ENCODE data around the gene ZNRF4. TPM values are rescaled to one million over a fixed set of nuclear protein-coding genes. Genes with fewer than 3 reads are reported as not detected.

The ZNRF4 gene
- total RNA-seq, 1 donor from 2014 or later, result not detected

DNA sequence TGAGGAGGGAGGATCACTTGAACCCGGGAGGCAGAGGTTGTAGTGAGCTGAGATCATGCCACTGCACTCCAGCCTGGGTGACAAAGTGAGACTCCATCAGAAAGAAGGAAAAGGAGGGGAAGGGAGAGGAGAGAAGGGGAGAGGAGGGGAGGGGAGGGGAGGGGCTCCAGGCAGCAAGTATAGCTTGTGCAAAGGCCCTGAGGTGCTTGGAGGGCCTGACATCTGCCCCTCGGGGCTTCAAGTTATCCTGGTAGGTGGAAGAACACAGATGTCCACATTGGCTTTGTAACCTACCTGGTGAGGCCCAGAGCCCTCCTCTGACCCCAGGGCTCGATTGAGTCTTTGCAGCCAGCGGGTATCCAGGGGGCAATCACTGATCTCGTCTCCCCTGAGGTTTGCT lies 11.5 kb upstream of the ZNRF4 start:
- DNase-seq (ENCODE audit: low spot score), result no peak

DNA sequence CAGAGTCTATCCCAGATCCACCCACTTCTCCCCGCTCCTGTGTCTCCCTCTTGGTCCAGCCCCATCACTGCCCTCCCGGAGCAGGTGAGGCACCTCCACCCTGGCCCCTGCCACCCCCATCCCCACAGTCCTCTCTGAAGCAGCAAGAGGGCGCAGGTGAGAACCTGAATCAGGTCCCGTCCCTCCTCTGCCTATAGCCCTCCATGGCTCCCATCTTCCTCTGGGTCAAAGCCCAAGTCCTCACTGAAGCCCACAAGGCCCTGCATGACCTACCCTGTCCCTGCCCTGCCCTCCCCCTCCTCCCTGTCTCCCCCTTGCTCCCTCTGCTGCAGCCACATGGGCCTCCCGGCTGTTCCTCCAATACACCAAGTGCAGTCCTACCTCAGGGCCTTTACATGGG lies 10.8 kb upstream of the ZNRF4 start:
- DNase-seq (ENCODE audit: low spot score), result no peak

GRCh38 chr19:5445071-5445470 lies 10.1 kb upstream of the ZNRF4 start:
- no peak for DNase-seq (ENCODE audit: low spot score)

GRCh38 chr19:5445561-5446055 lies 9.6 kb upstream of the ZNRF4 start:
- DNase-seq (ENCODE audit: low spot score), result no peak

DNA sequence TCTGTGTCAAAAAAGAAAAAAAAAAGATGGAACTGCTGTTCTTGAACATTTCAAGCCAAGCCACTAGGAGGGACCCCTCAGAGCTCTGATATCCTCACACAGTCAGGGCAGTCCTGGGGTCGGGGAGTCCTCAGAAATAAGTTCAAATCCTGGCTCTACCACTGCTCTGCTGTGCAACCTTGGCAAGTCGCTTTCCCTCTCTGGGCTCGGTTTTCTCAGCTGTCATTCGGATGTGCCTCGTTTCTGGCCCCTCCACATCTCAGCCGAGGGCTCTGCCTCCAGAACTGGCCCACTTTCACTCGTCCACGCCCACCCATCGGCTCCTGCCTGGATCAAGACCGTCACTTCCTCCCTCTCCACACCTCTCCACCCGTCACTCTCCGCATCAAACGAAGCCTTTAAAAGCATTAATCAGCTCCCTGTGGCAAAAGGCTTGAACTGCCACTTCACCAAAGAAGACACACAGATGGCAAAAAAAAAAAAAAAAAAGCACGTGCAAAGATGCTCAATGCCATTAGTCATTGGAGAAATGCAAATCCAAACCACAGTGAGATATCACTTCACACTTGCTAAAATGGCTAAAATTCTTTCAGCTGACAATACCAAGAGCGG lies 7.4 kb upstream of the ZNRF4 start:
- no peak for DNase-seq (ENCODE audit: low spot score)

GRCh38 chr19:5448374-5448773 lies 6.8 kb upstream of the ZNRF4 start:
- no peak for DNase-seq (ENCODE audit: low spot score)

- no peak for DNase-seq (ENCODE audit: low spot score)
Measured at GRCh38 chr19:5450482-5451126, 4.6 kb upstream of the ZNRF4 start.

DNA sequence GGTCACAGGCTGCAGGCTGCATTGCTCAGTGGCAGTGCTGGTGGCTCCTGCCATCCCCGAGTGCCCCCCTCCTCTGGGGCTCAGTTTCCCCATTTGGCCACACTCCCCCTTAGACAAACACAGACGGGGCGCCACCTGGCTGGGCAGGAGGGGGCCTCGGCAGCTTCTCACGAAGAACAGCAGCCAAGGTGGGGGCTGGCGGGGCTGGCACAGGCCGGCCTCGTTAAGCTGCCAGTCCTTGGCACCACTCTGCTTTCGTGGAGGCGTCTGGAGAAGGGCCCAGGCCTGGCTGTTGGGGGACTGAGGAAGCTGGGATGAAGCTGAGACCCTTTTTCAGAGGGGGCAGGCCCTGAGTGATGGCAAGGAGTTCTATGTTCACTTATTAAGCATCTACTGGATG lies 3.7 kb upstream of the ZNRF4 start:
- no peak for DNase-seq (ENCODE audit: low spot score)

DNA sequence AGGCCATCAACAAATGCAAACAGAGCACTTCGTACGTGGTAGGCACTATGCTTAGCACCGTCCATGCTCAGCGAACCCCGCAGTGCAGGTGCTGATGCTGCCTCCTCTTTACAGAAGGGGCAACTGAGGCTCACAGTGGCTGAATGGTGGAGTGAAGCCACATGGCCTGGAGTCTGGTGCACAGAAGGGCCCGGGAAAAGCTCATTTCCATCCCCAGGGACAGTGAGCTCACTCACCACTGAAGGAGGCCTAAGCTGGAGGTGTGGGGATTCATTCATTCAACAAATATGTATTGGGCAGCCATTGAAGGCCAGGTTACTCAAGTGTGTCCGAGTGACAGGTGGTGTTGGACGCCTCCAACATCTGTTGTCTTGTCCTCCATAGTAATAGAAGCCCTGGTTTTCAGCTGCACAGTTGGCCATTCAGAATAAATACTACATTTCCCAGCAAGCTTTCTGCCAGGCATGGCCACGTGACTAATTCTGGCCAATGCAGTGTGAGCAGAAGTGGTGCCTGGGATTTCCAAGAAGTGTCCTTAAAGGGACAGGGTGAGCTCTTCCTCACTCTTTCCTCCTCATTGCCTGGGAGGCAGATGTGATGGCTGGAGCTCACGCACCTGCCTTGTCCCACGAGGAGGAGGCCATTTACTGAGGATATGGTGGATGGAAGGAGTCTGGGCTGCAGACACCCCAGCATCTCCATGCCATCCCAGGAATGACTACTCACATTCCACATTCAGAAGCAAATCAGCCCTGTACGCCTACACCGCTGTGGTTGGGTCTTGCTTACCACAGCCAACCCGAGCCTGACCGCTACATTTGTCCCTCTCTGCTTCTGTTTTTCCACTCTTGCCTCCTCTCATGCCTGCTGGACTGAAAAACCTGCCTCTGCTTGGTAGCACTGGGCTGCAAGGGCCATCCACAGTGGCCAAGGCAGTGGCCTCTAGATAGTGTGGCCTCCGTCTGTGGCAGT lies 2.3 kb upstream of the ZNRF4 start:
- no peak for DNase-seq (ENCODE audit: low spot score)

GRCh38 chr19:5454743-5455142 lies 474 bp upstream of the ZNRF4 start:
- DNase-seq (ENCODE audit: low spot score), result no peak

GRCh38 chr19:5456130-5456840 lies 1.1 kb downstream of the ZNRF4 start:
- no peak for DNase-seq (ENCODE audit: low spot score)

DNA sequence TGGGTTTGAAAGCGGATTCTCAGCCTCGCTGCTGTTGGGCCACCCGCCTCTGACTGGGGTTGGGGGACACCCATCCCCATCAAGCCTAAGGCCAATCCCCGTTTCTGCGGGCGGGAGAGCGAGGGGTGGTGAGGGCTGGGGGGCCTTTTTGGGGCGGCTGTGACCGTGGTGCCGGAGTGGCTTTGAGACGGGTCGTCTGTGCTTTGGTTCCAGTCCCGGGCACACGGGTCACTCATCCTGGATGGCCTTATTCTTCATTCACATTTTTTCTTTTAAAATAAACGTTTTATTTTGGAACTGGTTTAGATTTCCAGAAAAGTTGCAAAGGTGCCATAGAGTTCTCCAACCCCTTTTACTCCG lies 1.6 kb downstream of the ZNRF4 start:
- DNase-seq (ENCODE audit: low spot score), result no peak

- no peak for DNase-seq (ENCODE audit: low spot score)
Measured at GRCh38 chr19:5457709-5458108, 2.5 kb downstream of the ZNRF4 start.

GRCh38 chr19:5458420-5458819 lies 3.2 kb downstream of the ZNRF4 start:
- DNase-seq (ENCODE audit: low spot score), result no peak

GRCh38 chr19:5459360-5459759 lies 4.1 kb downstream of the ZNRF4 start:
- no peak for DNase-seq (ENCODE audit: low spot score)

DNA sequence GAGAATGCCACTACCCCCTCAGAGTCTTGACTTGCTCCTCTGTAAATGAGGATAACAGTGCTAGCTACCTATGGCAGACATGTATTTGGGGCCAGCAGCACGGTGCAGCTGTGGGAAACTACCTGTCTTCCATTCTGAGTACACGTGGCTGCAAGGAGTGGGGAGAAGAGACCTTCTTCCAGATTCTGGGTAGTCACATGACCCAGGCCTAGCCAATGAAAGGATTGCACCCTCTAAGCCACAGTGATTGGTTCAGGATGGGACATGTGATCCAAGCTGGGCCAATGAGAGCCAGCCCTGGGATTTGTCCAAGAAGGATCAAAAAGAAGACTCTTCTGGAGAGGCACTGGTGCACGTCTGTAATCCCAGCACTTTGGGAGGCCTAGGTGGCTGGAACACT lies 5.5 kb downstream of the ZNRF4 start:
- no peak for DNase-seq (ENCODE audit: low spot score)

DNA sequence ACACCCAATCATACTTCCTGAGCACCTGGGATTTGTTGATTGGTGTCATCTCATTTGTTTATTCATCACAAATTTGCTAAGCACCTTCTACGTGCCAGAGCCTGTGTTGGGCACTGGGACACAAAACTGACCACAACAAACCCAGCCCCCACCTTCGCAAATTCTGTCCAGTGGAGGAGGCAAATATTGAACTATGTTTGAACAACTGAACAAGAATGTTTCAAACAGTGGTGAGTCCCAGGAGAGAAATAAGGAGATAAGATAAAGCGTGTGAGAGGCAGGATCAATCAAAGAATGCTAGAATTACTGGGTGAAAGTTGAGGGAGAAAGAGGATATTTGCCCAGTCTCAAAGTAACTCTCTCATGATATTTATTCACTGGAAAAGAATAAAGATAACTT lies 8.7 kb downstream of the ZNRF4 start:
- DNase-seq (ENCODE audit: low spot score), result no peak

DNA sequence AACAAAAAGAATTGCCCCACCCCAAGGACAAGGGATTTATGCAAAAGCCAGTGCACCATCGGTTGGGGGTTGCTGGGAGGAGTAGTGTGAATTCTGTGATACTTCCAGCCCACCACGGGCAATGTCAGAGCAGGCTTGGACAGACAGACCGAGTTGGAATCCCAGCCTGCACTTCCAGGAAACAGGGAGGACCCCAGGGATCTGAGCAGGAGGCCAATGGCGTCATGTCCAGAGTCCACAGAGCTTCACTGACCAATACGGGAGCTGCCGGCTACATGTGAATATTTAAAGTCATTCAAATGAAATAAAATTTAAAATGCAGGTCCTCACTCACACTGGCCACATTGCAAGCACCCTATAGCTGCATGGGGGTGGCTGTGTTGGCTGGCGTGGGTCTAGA lies 10.9 kb downstream of the ZNRF4 start:
- no peak for DNase-seq (ENCODE audit: low spot score)

DNA sequence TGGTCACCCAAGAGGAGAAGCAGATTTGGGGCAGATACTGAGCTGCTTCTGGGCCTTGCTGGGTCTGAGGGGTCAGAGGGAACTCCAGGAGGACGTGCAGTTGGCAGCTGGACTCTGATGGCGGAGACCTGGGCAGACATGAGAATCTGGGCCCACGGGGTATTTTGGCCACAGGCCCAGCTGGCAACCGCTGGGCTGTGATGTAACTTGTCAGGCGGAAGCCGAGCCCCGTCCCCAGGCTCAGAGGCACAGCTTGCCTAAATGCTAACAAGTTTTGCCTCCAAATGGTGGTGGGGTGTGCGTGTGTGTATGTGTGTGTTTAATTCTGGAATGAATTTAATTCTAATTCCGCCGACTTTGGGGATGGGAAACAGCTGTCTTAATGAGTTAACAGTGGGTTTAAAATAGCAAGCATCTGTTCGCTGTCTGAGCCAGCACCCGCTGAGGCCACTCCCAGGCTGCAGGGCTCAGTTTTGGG lies 11.6 kb downstream of the ZNRF4 start:
- no peak for DNase-seq (ENCODE audit: low spot score)

DNA sequence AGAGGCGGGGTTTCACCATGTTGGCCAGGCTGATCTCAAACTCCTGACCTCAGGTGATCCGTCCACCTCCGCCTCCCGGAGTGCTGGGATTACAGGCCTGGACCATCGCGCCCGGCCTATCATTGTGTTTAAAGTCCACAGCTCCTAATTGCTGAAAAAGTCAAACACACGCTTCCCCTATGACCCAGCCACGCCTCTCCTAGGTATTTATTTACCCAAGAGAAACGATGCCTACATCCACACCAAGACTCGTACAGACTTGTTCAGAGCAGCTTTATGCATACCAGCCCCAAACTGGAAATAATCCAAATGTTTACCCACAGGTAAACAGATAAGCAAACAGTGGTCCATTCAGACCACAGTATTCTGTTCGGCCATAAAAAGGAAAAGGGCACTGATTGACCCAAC lies 15.1 kb downstream of the ZNRF4 start:
- DNase-seq (ENCODE audit: low spot score), result no peak

DNA sequence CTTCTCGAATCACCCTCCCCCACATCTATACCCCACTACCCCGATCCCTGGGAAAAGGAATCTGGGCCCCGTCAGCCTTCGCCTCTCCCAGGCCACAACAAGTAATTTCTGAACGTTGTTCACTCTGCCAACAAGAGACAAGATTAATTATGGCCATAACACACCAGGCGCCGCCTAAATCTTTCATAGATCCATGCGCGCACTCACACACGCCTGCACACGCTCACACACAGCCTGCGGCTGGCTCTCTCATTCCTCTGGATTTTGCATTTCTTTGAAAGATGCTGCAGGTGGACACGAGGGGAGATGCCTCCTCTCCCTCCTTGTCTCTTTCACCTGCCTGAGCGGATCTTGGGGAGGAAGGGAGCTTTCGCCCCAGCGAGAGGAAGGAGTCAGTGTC lies 17.1 kb downstream of the ZNRF4 start:
- no peak for DNase-seq (ENCODE audit: low spot score)
